Measurements from ENCODE around the gene LCN10. TPM values are rescaled to one million over a fixed set of nuclear protein-coding genes. Genes with fewer than 3 reads are reported as not detected.

Gene LCN10
- total RNA-seq, 2 experiments from 2014 or later, result not detected

DNA sequence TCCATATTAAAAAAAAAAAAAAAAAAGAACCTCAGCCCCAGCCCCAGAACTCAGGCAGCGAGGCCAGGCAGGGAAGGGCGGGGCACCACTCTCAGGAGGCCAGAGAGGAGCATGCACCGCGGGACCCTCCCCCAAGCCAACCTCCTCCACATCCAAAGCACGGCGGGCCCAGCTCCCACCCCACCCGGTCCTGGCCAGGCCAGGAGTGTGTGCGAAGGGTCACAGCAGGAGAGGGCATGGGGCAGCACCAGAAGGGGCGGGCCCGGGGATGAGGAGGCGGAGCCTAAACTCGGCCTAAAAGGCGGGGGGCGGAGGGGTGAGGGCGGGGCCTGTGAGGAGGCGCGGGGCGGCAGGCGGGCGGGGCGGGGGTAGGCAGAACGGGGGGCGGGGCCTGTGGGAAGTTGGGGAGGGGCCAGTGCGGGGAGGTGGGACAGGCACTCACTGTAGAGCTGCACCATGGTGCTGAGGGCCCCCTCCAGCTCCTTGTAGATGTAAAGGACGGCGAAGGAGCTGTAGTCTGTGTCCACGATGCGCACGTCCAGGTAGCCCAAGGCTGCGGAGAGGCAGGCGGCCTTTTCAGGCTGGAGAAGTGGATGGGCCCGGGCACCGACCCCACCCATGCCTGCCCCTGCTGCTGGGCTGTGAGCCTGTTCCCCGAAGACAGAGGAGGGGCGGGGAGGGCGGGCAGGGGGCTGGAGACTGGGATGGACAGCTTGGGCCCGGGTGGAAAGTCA lies 20.3 kb upstream of the LCN10 start:
- Histone ChIP-seq H3K4me3 (ENCODE audit: low read depth, low read length, poor library complexity, severe bottlenecking) (no peak overlapping the region), H3K79me2 (ENCODE audit: insufficient read depth, low read depth, low read length) (no peaks in the 10 kb centered on the region), H3K9me2 (ENCODE audit: insufficient read depth, low read length) (no peaks in the 10 kb centered on the region), H2AFZ (ENCODE audit: low read length) (no peak overlapping the region), H3K27ac (ENCODE audit: low read depth, low read length, poor library complexity, severe bottlenecking) (no peak overlapping the region), H4K20me1 (ENCODE audit: insufficient read depth, low read length) (no peaks in the 10 kb centered on the region), H3K4me1 (ENCODE audit: insufficient read depth, low read length, poor library complexity, severe bottlenecking) (peaks cover 6% of the 10 kb centered on the region), H3K36me3 (ENCODE audit: insufficient read depth, low read length) (no peaks in the 10 kb centered on the region), H3K4me2 (ENCODE audit: low read length) (no peak overlapping the region), H3K9me3 (ENCODE audit: low read length) (no peaks in the 10 kb centered on the region)
- DNase-seq (ENCODE audit: low spot score), result peak; percentile 77
- ChIA-PET POLR2A (interaction anchor here (0.7 kb wide), 1 partner anchor 214 kb away, joined by 3 read pairs; no protein-coding TSS in a partner anchor), CTCF (ENCODE audit: unreplicated experiment) (no interaction called here)
- intact Hi-C loops (cut with micrococcal nuclease; ENCODE audit: unreplicated experiment), result no loop called here
- TF ChIP-seq, protein P1, sequence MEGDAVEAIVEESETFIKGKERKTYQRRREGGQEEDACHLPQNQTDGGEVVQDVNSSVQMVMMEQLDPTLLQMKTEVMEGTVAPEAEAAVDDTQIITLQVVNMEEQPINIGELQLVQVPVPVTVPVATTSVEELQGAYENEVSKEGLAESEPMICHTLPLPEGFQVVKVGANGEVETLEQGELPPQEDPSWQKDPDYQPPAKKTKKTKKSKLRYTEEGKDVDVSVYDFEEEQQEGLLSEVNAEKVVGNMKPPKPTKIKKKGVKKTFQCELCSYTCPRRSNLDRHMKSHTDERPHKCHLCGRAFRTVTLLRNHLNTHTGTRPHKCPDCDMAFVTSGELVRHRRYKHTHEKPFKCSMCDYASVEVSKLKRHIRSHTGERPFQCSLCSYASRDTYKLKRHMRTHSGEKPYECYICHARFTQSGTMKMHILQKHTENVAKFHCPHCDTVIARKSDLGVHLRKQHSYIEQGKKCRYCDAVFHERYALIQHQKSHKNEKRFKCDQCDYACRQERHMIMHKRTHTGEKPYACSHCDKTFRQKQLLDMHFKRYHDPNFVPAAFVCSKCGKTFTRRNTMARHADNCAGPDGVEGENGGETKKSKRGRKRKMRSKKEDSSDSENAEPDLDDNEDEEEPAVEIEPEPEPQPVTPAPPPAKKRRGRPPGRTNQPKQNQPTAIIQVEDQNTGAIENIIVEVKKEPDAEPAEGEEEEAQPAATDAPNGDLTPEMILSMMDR (conservative IDR thresholded peaks at IDR 0.05; ENCODE audit: low read length), result no peak
- no peak for TF ChIP-seq EZH2phosphoT487 (IDR thresholded peaks at IDR 0.05; ENCODE audit: borderline replicate concordance, low read depth, low read length)
- no TSS peak for BruUV-seq (replicated peaks)

DNA sequence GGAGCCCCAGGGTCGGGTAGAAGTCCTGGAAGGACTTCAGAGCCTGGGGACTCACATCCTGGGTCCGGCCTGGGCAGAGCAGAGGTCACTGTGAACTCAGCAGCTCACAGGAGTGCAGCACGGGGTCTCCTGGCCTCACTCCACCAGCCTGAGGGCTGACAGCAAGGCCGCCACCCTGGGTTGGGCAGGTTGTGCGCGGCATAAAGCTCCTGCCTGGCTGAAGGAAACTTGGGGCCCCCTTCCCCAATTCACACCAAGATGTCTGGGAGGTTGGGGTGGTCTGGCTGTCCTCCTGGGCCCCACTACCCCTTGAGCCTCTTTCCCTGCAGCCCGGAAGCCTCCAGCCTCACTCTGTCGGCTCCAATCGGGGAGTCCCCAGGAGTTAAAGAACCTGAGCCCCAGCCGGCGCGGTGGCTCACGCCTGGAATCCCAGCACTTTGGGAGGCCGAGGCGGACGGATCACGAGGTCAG lies 19.5 kb upstream of the LCN10 start:
- no peaks in the 10 kb centered on the region for H3K9me2 ChIP-seq (ENCODE audit: insufficient read depth, low read length)
- no peak overlapping the region for H3K4me3 ChIP-seq (ENCODE audit: low read depth, low read length, poor library complexity, severe bottlenecking)
- H3K4me1 ChIP-seq (ENCODE audit: insufficient read depth, low read length, poor library complexity, severe bottlenecking), result peaks cover 3% of the 10 kb centered on the region
- no peak overlapping the region for H3K4me2 ChIP-seq (ENCODE audit: low read length)
- POLR2A ChIA-PET, result no interaction called here
- BruUV-seq (replicated peaks), result no TSS peak
- H3K36me3 ChIP-seq (ENCODE audit: insufficient read depth, low read length), result no peaks in the 10 kb centered on the region
- intact Hi-C loops (cut with micrococcal nuclease; ENCODE audit: unreplicated experiment), result no loop called here
- H3K27ac ChIP-seq (ENCODE audit: low read depth, low read length, poor library complexity, severe bottlenecking), result no peak overlapping the region
- DNase-seq (ENCODE audit: low spot score), result no peak
- H4K20me1 ChIP-seq (ENCODE audit: insufficient read depth, low read length), result no peaks in the 10 kb centered on the region
- CTCF ChIA-PET (ENCODE audit: unreplicated experiment), result no interaction called here
- H3K9me3 ChIP-seq (ENCODE audit: low read length), result no peaks in the 10 kb centered on the region
- no peak for TF ChIP-seq EZH2phosphoT487 (IDR thresholded peaks at IDR 0.05; ENCODE audit: borderline replicate concordance, low read depth, low read length)
- TF ChIP-seq, protein P1 (conservative IDR thresholded peaks at IDR 0.05; ENCODE audit: low read length), result no peak
- no peak overlapping the region for H2AFZ ChIP-seq (ENCODE audit: low read length)
- H3K79me2 ChIP-seq (ENCODE audit: insufficient read depth, low read depth, low read length), result no peaks in the 10 kb centered on the region

DNA sequence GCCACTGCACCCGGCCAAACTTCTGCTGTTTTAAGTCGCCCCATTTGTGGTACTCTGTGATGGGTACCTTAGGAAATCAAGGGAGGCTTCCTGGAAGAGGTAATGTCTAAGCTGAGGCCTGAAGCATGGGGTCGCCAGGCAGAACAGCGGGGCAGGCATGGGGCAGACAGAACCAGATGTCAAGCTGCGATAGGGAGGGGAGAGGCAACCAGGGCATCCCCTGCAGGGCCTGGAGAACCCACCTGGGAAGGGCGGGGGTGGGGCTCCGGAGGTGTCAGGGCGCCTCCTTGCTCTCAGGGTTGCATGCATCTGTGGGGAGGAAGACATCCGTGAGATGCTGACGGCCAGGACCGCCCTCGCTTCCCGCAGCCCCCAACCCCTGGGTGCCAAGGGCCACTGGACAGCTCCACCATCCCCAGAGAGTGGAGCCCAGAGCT lies 18.8 kb upstream of the LCN10 start:
- intact Hi-C loops (cut with micrococcal nuclease; ENCODE audit: unreplicated experiment), result no loop called here
- Histone ChIP-seq H4K20me1 (ENCODE audit: insufficient read depth, low read length) (no peaks in the 10 kb centered on the region), H3K9me3 (ENCODE audit: low read length) (no peaks in the 10 kb centered on the region), H2AFZ (ENCODE audit: low read length) (no peak overlapping the region), H3K4me1 (ENCODE audit: insufficient read depth, low read length, poor library complexity, severe bottlenecking) (peaks cover 3% of the 10 kb centered on the region), H3K4me3 (ENCODE audit: low read depth, low read length, poor library complexity, severe bottlenecking) (no peak overlapping the region), H3K79me2 (ENCODE audit: insufficient read depth, low read depth, low read length) (no peaks in the 10 kb centered on the region), H3K4me2 (ENCODE audit: low read length) (no peak overlapping the region), H3K36me3 (ENCODE audit: insufficient read depth, low read length) (no peaks in the 10 kb centered on the region), H3K9me2 (ENCODE audit: insufficient read depth, low read length) (no peaks in the 10 kb centered on the region), H3K27ac (ENCODE audit: low read depth, low read length, poor library complexity, severe bottlenecking) (no peak overlapping the region)
- DNase-seq (ENCODE audit: low spot score), result no peak
- CTCF ChIA-PET (ENCODE audit: unreplicated experiment), result interaction anchor here (0.7 kb wide), 1 partner anchor 276 kb away, joined by 12 read pairs; no protein-coding TSS in a partner anchor
- TF ChIP-seq, protein P1 (conservative IDR thresholded peaks at IDR 0.05; ENCODE audit: low read length), result no peak
- TF ChIP-seq EZH2phosphoT487 (IDR thresholded peaks at IDR 0.05; ENCODE audit: borderline replicate concordance, low read depth, low read length), result no peak
- no TSS peak for BruUV-seq (replicated peaks)
- POLR2A ChIA-PET, result no interaction called here
